KMS-11 (cell line): Measurements from ENCODE around the gene LRRC40.

Source experiments
- H2AFZ ChIP-seq: fragments of 200-600 bp; sonication (generic); 2 replicates; pipeline ENCODE4 v1.6.1; 2016; ENCODE audit warnings: antibody characterized with exemption, mixed run types, low read depth
- H3K27ac ChIP-seq: fragments of 200-600 bp; sonication (generic); 2 replicates; pipeline ENCODE4 v1.6.1; 2016; ENCODE audit warnings: mild to moderate bottlenecking, mixed run types
- H3K27me3 ChIP-seq: fragments of 200-600 bp; sonication (generic); 2 replicates; pipeline ENCODE4 v1.6.1; 2017; ENCODE audit warnings: mild to moderate bottlenecking, low read depth, mixed run types, moderate library complexity; ENCODE audit not compliant: insufficient read depth
- H3K36me3 ChIP-seq: fragments of 200-600 bp; sonication (generic); 2 replicates; pipeline ENCODE4 v1.6.1; 2017; ENCODE audit warnings: mild to moderate bottlenecking, mixed run types; ENCODE audit not compliant: insufficient read depth
- H3K4me1 ChIP-seq: fragments of 200-600 bp; sonication (generic); 2 replicates; pipeline ENCODE4 v1.6.1; 2016; ENCODE audit warnings: mild to moderate bottlenecking, low read depth, mixed run types; ENCODE audit not compliant: poor library complexity, severe bottlenecking
- H3K4me2 ChIP-seq: fragments of 200-600 bp; sonication (generic); 2 replicates; pipeline ENCODE4 v1.7.0; 2016; ENCODE audit warnings: mild to moderate bottlenecking, mixed run types
- H3K4me3 ChIP-seq: fragments of 200-600 bp; sonication (generic); IDR thresholded peaks from 2 replicates; pipeline ENCODE4 v1.6.1; 2017; ENCODE audit warnings: low read depth, low read length, mixed read lengths; ENCODE audit not compliant: insufficient read depth
- H3K79me2 ChIP-seq: fragments of 200-600 bp; sonication (generic); 2 replicates; pipeline ENCODE4 v1.6.1; 2016; ENCODE audit warnings: low read depth, mixed run types; ENCODE audit not compliant: insufficient read depth
- H3K9ac ChIP-seq: fragments of 200-600 bp; sonication (generic); 2 replicates; pipeline ENCODE4 v1.6.1; 2016; ENCODE audit warnings: mild to moderate bottlenecking, mixed run types
- H4K20me1 ChIP-seq: fragments of 200-600 bp; sonication (generic); 2 replicates; pipeline ENCODE4 v1.6.1; 2016; ENCODE audit warnings: mild to moderate bottlenecking, mixed run types; ENCODE audit not compliant: insufficient read depth
- TF ChIP-seq, protein P1 (sequence below): fragments of 200-600 bp; sonication (generic); conservative IDR thresholded peaks from 2 replicates; pipeline ENCODE4 v1.6.1; 2017; ENCODE audit warnings: low read depth, mild to moderate bottlenecking, antibody characterized with exemption, low read length, moderate library complexity, mixed read lengths

Gene LRRC40

DNA sequence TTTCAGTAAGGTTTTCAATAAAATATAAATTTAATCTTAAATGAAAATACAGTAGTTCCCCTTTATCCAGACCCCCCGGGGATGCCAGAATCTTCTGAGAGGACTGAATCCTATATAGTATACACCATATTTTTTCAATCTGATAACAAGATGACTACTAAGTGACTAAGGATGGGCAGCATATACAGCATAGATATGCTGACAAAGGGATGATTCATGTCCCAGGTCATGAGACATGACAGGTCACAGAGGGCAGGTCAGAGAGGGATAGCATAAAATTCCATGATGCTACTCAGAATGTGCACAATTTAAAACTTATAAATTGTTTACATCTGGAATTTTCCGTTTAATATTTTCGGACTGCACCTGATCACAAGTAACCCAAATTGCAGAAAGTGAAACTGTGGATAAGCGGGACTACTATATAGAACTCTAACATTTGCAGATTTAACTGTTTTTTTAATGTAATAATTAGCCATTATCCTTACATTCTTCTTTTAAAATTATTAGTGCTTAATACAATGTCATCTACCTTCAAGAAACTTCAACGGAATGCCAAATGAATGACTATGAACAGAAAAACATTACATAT, 48.8 kb downstream of the LRRC40 start:
- H3K79me2 ChIP-seq = no peaks in the 10 kb centered on the region
- no peak overlapping the region for H3K9ac ChIP-seq
- TF ChIP-seq, protein P1, sequence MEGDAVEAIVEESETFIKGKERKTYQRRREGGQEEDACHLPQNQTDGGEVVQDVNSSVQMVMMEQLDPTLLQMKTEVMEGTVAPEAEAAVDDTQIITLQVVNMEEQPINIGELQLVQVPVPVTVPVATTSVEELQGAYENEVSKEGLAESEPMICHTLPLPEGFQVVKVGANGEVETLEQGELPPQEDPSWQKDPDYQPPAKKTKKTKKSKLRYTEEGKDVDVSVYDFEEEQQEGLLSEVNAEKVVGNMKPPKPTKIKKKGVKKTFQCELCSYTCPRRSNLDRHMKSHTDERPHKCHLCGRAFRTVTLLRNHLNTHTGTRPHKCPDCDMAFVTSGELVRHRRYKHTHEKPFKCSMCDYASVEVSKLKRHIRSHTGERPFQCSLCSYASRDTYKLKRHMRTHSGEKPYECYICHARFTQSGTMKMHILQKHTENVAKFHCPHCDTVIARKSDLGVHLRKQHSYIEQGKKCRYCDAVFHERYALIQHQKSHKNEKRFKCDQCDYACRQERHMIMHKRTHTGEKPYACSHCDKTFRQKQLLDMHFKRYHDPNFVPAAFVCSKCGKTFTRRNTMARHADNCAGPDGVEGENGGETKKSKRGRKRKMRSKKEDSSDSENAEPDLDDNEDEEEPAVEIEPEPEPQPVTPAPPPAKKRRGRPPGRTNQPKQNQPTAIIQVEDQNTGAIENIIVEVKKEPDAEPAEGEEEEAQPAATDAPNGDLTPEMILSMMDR = no peak
- no peaks in the 10 kb centered on the region for H4K20me1 ChIP-seq
- no peak overlapping the region for H3K4me2 ChIP-seq
- H2AFZ ChIP-seq = no peak overlapping the region
- no peaks in the 10 kb centered on the region for H3K36me3 ChIP-seq
- no peaks in the 10 kb centered on the region for H3K4me1 ChIP-seq
- no peaks in the 10 kb centered on the region for H3K27me3 ChIP-seq
- H3K4me3 ChIP-seq = no peak overlapping the region
- no peak overlapping the region for H3K27ac ChIP-seq

DNA sequence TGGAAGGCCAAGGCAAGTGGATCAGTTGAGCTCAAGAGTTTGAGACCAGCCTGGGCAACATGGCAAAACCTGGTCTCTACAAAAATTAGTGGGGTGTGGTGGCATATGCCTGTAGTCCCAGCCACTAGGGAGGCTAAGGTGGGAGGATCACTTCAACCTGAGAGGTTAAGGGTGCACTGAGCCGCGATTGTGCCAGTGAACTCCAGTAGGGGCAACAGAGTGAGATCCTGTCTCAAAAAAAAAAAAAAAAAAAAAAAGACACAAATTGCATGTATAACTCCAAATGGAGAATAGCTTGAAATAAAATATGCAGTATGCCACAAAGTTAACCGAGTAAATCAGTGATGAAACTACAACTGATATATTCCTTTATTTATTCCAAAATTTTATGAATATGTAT, 51.6 kb downstream of the LRRC40 start:
- Histone ChIP-seq H3K4me1 (no peaks in the 10 kb centered on the region), H3K4me2 (no peak overlapping the region), H3K27ac (no peak overlapping the region), H3K9ac (no peak overlapping the region), H2AFZ (no peak overlapping the region), H4K20me1 (no peaks in the 10 kb centered on the region), H3K4me3 (no peak overlapping the region), H3K27me3 (no peaks in the 10 kb centered on the region), H3K79me2 (no peaks in the 10 kb centered on the region), H3K36me3 (no peaks in the 10 kb centered on the region)
- TF ChIP-seq, protein P1 = no peak

DNA sequence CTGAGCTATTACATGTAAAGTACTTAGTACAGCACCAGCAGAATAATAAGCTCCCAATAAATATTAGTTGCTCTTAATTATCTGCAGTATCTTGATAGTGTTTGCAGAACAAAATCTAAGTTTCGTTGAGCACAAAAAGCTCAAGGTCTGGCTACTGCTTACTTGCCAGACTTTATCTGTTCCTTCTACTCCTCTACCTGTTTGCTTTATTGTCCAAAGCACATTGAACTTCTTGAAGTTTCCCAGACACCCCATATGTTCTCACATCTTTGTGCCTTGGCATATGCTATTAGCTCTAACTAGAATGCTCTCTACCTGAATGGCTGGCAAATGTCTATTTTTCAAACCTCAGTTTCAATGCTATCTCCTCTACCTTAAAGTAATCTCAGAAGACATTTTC, 54.9 kb downstream of the LRRC40 start:
- TF ChIP-seq, protein P1 = no peak
- Histone ChIP-seq H3K79me2 (no peaks in the 10 kb centered on the region), H3K27ac (no peak overlapping the region), H3K4me2 (no peak overlapping the region), H3K4me3 (no peak overlapping the region), H2AFZ (no peak overlapping the region), H4K20me1 (no peaks in the 10 kb centered on the region), H3K27me3 (no peaks in the 10 kb centered on the region), H3K36me3 (no peaks in the 10 kb centered on the region), H3K9ac (no peak overlapping the region), H3K4me1 (no peaks in the 10 kb centered on the region)

DNA sequence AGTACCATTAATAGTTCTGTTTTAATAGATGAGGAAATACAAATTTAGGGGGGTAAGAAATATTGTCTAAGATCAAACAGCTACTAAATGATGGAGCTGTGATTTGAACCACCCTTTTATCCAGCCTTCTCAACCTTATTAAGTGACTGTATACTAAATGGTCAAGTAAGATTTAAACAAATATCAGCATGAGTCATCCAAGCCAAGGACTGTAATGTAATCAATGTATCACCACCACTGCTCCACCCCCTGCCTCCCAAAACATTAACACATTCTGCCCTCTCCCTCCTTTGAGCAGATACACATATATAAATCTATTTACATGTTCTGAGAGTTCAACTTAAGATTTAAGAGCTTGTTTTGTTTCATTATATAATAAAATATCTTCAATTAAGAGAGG, 58.9 kb downstream of the LRRC40 start:
- no peaks in the 10 kb centered on the region for H4K20me1 ChIP-seq
- no peaks in the 10 kb centered on the region for H3K36me3 ChIP-seq

More for the DNA sequence above, 58.9 kb downstream of the LRRC40 start:
- no peak overlapping the region for H2AFZ ChIP-seq
- TF ChIP-seq, protein P1 = no peak
- H3K4me3 ChIP-seq = no peak overlapping the region
- no peaks in the 10 kb centered on the region for H3K27me3 ChIP-seq
- no peaks in the 10 kb centered on the region for H3K79me2 ChIP-seq
- H3K4me1 ChIP-seq = no peaks in the 10 kb centered on the region
- no peak overlapping the region for H3K27ac ChIP-seq
- no peak overlapping the region for H3K9ac ChIP-seq
- no peak overlapping the region for H3K4me2 ChIP-seq
